HPDE6-E6E7 (cell line): ENCODE results near the gene GNPNAT1.
"Not testable (repeated sequence)": the region's sequence is repeated elsewhere in the genome, so short reads cannot be mapped to it uniquely, and the experiment has no call there.

Source experiments
- DNase-seq: peaks from one replicate; pipeline ENCODE4 v3.0.0; 2011; ENCODE audit warnings: missing footprints; ENCODE audit errors: extremely low spot score

GNPNAT1 gene

GRCh38 chr14:52729585-52729924, 61.9 kb downstream of the GNPNAT1 start:
- no peak for DNase-seq

- not testable (repeated sequence) for DNase-seq
Observed at GRCh38 chr14:52729035-52729434, 62.4 kb downstream of the GNPNAT1 start.

GRCh38 chr14:52727509-52727908, 63.9 kb downstream of the GNPNAT1 start:
- not testable (repeated sequence) for DNase-seq
